G401 (cell line): ENCODE results near the gene CLASRP. TPM values are rescaled to one million over a fixed set of nuclear protein-coding genes. Genes with fewer than 3 reads are reported as not detected.

Source experiments
- DNase-seq: peaks from one replicate; pipeline ENCODE4 v3.0.0-alpha.2; 2015; ENCODE audit warnings: low spot score
- in situ Hi-C: cut with HindIII; loops from 2 replicates; pipeline ENCODE4 v1.10.0; 2016; ENCODE audit warnings: low sequenced_read_pairs, mixed read lengths
- total RNA-seq: library from RNA; depleted of rRNA; stranded (reverse); fragments of >200 nt; shearing (Covaris generic); gene quantifications from 2 replicates; pipeline ENCODE4 v1.2.3, GENCODE V29; 2014

The CLASRP gene
- total RNA-seq, 1 experiment from 2014 or later: 23.8 TPM

- in situ Hi-C loops: no loop called here
- peak; percentile 88 for DNase-seq
Measured at GRCh38 chr19:45076029-45076850, 37.4 kb downstream of the CLASRP start, which contains the start of gene ZNF296. ZNF296 (minus strand) TSS chr19:45076478; CDS start chr19:45076373, 105 bp downstream.

- in situ Hi-C loops: no loop called here
- DNase-seq: no peak
Measured at GRCh38 chr19:45076851-45077730, 38.2 kb downstream of the CLASRP start.

GRCh38 chr19:45078390-45079062 is 39.7 kb downstream of the CLASRP start:
- in situ Hi-C loops: no loop called here
- DNase-seq: no peak

- in situ Hi-C loops: no loop called here
- peak; percentile 72 for DNase-seq
Measured at GRCh38 chr19:45079063-45079910, 40.4 kb downstream of the CLASRP start, which contains the start of gene GEMIN7. GEMIN7 (plus strand) TSS chr19:45079260; CDS start chr19:45090115, 10,855 bp downstream.

GRCh38 chr19:45079911-45080370 is 41.1 kb downstream of the CLASRP start:
- DNase-seq: no peak
- in situ Hi-C loops: no loop called here

GRCh38 chr19:45082170-45082569 is 43.3 kb downstream of the CLASRP start:
- no peak for DNase-seq
- in situ Hi-C loops: no loop called here

GRCh38 chr19:45086480-45086879 is 47.6 kb downstream of the CLASRP start:
- no peak for DNase-seq
- in situ Hi-C loops: no loop called here

- no peak for DNase-seq
- in situ Hi-C loops: no loop called here
Measured at GRCh38 chr19:45087531-45087930, 48.7 kb downstream of the CLASRP start.

- no peak for DNase-seq
- in situ Hi-C loops: no loop called here
Measured at GRCh38 chr19:45090034-45090433, 51.2 kb downstream of the CLASRP start.

- in situ Hi-C loops: no loop called here
- no peak for DNase-seq
Measured at GRCh38 chr19:45090606-45091005, 51.8 kb downstream of the CLASRP start.

- in situ Hi-C loops: no loop called here
- DNase-seq: peak; percentile 99
Measured at GRCh38 chr19:45091031-45091923, 52.4 kb downstream of the CLASRP start.

GRCh38 chr19:45092747-45093678 is 54.2 kb downstream of the CLASRP start, which contains the start of gene PPP1R37:
PPP1R37 (plus strand) TSS chr19:45093179; CDS start chr19:45093326, 147 bp downstream.
- in situ Hi-C loops: no loop called here
- DNase-seq: peak; percentile 96

- in situ Hi-C loops: no loop called here
Measured at GRCh38 chr19:45094137-45094536, 55.3 kb downstream of the CLASRP start.

GRCh38 chr19:45094707-45095106 is 55.9 kb downstream of the CLASRP start:
- in situ Hi-C loops: no loop called here
- no peak for DNase-seq

More at GRCh38 chr19:45094137-45094536, 55.3 kb downstream of the CLASRP start:
- DNase-seq: no peak

GRCh38 chr19:45095496-45096413 is 56.9 kb downstream of the CLASRP start:
- DNase-seq: no peak
- in situ Hi-C loops: no loop called here
